Duodenal mucosa (tissue), 2 donors: Measurements from ENCODE around the gene CAMK1.

ENCODE experiments used
- H3K27ac ChIP-seq: one replicate; pipeline ENCODE4 v1.7.0; 2013; ENCODE audit warnings: low read depth, low read length
- H3K27me3 ChIP-seq, 2 donors: one replicate each; pipeline ENCODE4 v1.7.0; 2013; ENCODE audit warnings: low read length in 2 of 2, control low read depth in 1 of 2; ENCODE audit not compliant: insufficient read depth in 2 of 2, control insufficient read depth in 1 of 2
- H3K36me3 ChIP-seq, 2 donors: one replicate each; pipeline ENCODE4 v1.7.0; 2013; ENCODE audit warnings: low read length in 2 of 2, control low read depth in 1 of 2; ENCODE audit not compliant: insufficient read depth in 2 of 2, control insufficient read depth in 1 of 2
- H3K4me1 ChIP-seq, 2 donors: one replicate each; pipeline ENCODE4 v1.7.0; 2013; ENCODE audit warnings: low read length in 2 of 2, control low read depth in 1 of 2; ENCODE audit not compliant: insufficient read depth in 2 of 2, control insufficient read depth in 1 of 2
- H3K4me3 ChIP-seq, 2 donors: one replicate each; pipeline ENCODE4 v1.7.0; 2013; ENCODE audit warnings: low read length in 2 of 2, low read depth in 1 of 2
- H3K9ac ChIP-seq, 2 donors: one replicate each; pipeline ENCODE4 v1.7.0; 2013; ENCODE audit warnings: low read length in 2 of 2, low read depth in 1 of 2
- H3K9me3 ChIP-seq, 2 donors: one replicate each; pipeline ENCODE4 v1.7.0; 2013; ENCODE audit warnings: low read length in 2 of 2, control low read depth in 1 of 2; ENCODE audit not compliant: control insufficient read depth in 1 of 2

CAMK1 gene

GRCh38 chr3:9808345-9809037 lies 38.7 kb upstream of the CAMK1 start:
- H3K9ac ChIP-seq, result peak overlapping the region in 1 of 2 donors; percentile 71
- no peaks in the 10 kb centered on the region for H3K27me3 ChIP-seq

GRCh38 chr3:9807981-9808344 lies 38.2 kb upstream of the CAMK1 start:
- H3K36me3 ChIP-seq, result peaks cover 28 to 45% of the 10 kb centered on the region in 2 donors
- no peaks in the 10 kb centered on the region for H3K27me3 ChIP-seq
- no peak overlapping the region for H3K27ac ChIP-seq
- H3K9me3 ChIP-seq, result no peaks in the 10 kb centered on the region
- peaks cover 34 to 48% of the 10 kb centered on the region in 2 donors for H3K4me1 ChIP-seq
- no peak overlapping the region for H3K9ac ChIP-seq
- H3K4me3 ChIP-seq, result no peak overlapping the region

More at GRCh38 chr3:9808345-9809037, 38.7 kb upstream of the CAMK1 start:
- peaks cover 30 to 42% of the 10 kb centered on the region in 2 donors for H3K4me1 ChIP-seq
- H3K4me3 ChIP-seq, result peak overlapping the region in 1 of 2 donors; percentile 79
- H3K27ac ChIP-seq, result peak overlapping the region; percentile 96
- peaks cover 23 to 40% of the 10 kb centered on the region in 2 donors for H3K36me3 ChIP-seq
- no peaks in the 10 kb centered on the region for H3K9me3 ChIP-seq

- no peaks in the 10 kb centered on the region for H3K27me3 ChIP-seq
- H3K9me3 ChIP-seq, result no peaks in the 10 kb centered on the region
- peaks cover 28 to 49% of the 10 kb centered on the region in 2 donors for H3K36me3 ChIP-seq
These were observed 37.2 kb upstream of the CAMK1 start for GRCh38 chr3:9806688-9807589.

GRCh38 chr3:9806137-9806536 lies 36.4 kb upstream of the CAMK1 start:
- Histone ChIP-seq H3K4me3 (no peak overlapping the region), H3K4me1 (peaks cover 34 to 48% of the 10 kb centered on the region in 2 donors), H3K36me3 (peaks cover 34 to 57% of the 10 kb centered on the region in 2 donors), H3K27me3 (no peaks in the 10 kb centered on the region), H3K9ac (no peak overlapping the region), H3K27ac (no peak overlapping the region), H3K9me3 (no peaks in the 10 kb centered on the region)

More at GRCh38 chr3:9806688-9807589, 37.2 kb upstream of the CAMK1 start:
- no peak overlapping the region for H3K9ac ChIP-seq
- H3K27ac ChIP-seq, result no peak overlapping the region
- H3K4me3 ChIP-seq, result no peak overlapping the region
- H3K4me1 ChIP-seq, result peaks cover 34 to 48% of the 10 kb centered on the region in 2 donors

- H3K4me3 ChIP-seq, result no peak overlapping the region
- no peaks in the 10 kb centered on the region for H3K9me3 ChIP-seq
- no peak overlapping the region for H3K27ac ChIP-seq
- no peak overlapping the region for H3K9ac ChIP-seq
- H3K4me1 ChIP-seq, result peaks cover 25 to 39% of the 10 kb centered on the region in 2 donors
- H3K27me3 ChIP-seq, result no peaks in the 10 kb centered on the region
- peaks cover 42 to 67% of the 10 kb centered on the region in 2 donors for H3K36me3 ChIP-seq
These were observed 35.2 kb upstream of the CAMK1 start for GRCh38 chr3:9804996-9805395.

GRCh38 chr3:9803494-9803893 lies 33.7 kb upstream of the CAMK1 start:
- Histone ChIP-seq H3K4me3 (no peak overlapping the region), H3K27me3 (no peaks in the 10 kb centered on the region), H3K9me3 (no peaks in the 10 kb centered on the region), H3K4me1 (peaks cover 16 to 29% of the 10 kb centered on the region in 2 donors), H3K27ac (no peak overlapping the region), H3K9ac (no peak overlapping the region), H3K36me3 (peaks cover 48 to 82% of the 10 kb centered on the region in 2 donors)

- Histone ChIP-seq H3K36me3 (peaks cover 53 to 78% of the 10 kb centered on the region in 2 donors), H3K4me3 (no peak overlapping the region), H3K27me3 (no peaks in the 10 kb centered on the region), H3K9ac (no peak overlapping the region), H3K9me3 (no peaks in the 10 kb centered on the region), H3K27ac (no peak overlapping the region), H3K4me1 (peaks cover 16 to 24% of the 10 kb centered on the region in 2 donors)
These were observed 30.8 kb upstream of the CAMK1 start for GRCh38 chr3:9800529-9800928.

- Histone ChIP-seq H3K27me3 (no peaks in the 10 kb centered on the region), H3K36me3 (peaks cover 33 to 58% of the 10 kb centered on the region in 2 donors), H3K4me1 (peaks cover 11 to 15% of the 10 kb centered on the region in 2 donors), H3K27ac (no peak overlapping the region), H3K4me3 (no peak overlapping the region), H3K9me3 (no peaks in the 10 kb centered on the region), H3K9ac (no peak overlapping the region)
These were observed 27.6 kb upstream of the CAMK1 start for GRCh38 chr3:9797196-9797945.

- H3K4me1 ChIP-seq, result peaks cover 17 to 32% of the 10 kb centered on the region in 2 donors
- no peaks in the 10 kb centered on the region for H3K9me3 ChIP-seq
- no peak overlapping the region for H3K27ac ChIP-seq
- H3K4me3 ChIP-seq, result no peak overlapping the region
- H3K9ac ChIP-seq, result no peak overlapping the region
- H3K27me3 ChIP-seq, result no peaks in the 10 kb centered on the region
- peaks cover 21 to 50% of the 10 kb centered on the region in 2 donors for H3K36me3 ChIP-seq
These were observed 25.5 kb upstream of the CAMK1 start for GRCh38 chr3:9795207-9795606.
